Stimulated activated CD8-positive, alpha-beta memory T cell treated with anti-CD3 and anti-CD28 coated beads, Interleukin-12 subunit alpha, Interleukin-12 subunit beta, amount 100 ng/mL, for 4 hours (primary cell): ENCODE measurements around the gene TBX2.
A peak's percentile ranks its signal among the peaks of the same experiment; 100 is the strongest.

Source experiments
- DNase-seq: peaks from one replicate; pipeline ENCODE4 v3.0.0-alpha.2; 2020; ENCODE audit warnings: low read depth

The TBX2 gene

DNA sequence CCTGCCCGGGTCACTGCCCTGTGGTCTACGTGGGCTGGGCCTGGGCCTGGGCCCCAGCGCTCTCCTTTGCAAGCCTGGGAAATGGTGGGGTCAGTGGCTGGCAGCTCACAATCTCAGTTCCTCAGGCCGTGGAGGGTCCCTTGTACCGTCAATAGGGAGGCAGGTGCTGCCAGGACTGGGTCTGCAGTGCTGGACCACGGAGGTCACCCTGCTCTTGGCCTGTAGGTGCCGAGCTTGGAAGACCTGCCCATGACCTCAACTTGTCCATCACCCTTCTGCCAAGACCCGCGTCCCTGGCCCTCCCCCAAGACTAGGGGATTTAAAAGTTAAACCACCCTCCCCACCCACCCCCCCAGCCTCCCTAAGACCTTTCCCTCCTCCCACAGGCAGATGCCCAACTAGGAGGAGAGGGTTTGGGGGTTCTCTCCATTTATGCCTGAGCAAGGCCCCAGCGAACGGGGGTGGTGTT is 2.5 kb downstream of the TBX2 start:
- DNase-seq = no peak

GRCh38 chr17:61402978-61403800 is 3.5 kb downstream of the TBX2 start:
- no peak for DNase-seq

GRCh38 chr17:61403801-61404662 is 4.4 kb downstream of the TBX2 start:
- DNase-seq = no peak

DNA sequence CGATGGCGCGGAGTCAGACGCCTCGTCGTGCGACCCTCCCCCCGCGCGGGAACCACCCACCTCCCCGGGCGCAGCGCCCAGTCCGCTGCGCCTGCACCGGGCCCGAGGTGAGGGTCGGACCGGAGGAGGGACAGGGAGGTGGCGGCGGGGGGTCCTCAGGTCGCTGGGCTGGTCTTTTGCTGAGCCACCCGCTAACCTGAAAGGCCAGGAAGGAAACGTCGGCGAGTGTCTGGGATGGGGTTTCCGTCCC is 4.9 kb downstream of the TBX2 start:
- DNase-seq = no peak

- DNase-seq = no peak
These were observed 5.5 kb downstream of the TBX2 start for GRCh38 chr17:61404913-61405685.

GRCh38 chr17:61405686-61406536 is 6.3 kb downstream of the TBX2 start:
- DNase-seq = no peak

DNA sequence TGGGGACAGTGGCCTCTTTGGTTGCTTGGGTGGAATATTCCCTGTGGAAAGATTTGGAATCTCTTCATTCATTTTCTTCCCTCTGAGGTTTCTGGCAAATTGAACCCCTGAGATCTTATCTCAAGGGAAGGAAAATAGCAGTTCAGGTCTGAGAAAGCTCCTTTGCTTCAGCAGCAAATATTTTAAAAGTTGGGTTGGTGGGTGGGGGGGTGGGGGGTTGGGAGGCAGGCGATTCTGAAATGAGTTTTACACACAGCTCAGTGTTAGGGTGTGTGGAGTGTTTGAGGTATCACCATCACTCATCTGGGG is 6.8 kb downstream of the TBX2 start:
- no peak for DNase-seq

DNA sequence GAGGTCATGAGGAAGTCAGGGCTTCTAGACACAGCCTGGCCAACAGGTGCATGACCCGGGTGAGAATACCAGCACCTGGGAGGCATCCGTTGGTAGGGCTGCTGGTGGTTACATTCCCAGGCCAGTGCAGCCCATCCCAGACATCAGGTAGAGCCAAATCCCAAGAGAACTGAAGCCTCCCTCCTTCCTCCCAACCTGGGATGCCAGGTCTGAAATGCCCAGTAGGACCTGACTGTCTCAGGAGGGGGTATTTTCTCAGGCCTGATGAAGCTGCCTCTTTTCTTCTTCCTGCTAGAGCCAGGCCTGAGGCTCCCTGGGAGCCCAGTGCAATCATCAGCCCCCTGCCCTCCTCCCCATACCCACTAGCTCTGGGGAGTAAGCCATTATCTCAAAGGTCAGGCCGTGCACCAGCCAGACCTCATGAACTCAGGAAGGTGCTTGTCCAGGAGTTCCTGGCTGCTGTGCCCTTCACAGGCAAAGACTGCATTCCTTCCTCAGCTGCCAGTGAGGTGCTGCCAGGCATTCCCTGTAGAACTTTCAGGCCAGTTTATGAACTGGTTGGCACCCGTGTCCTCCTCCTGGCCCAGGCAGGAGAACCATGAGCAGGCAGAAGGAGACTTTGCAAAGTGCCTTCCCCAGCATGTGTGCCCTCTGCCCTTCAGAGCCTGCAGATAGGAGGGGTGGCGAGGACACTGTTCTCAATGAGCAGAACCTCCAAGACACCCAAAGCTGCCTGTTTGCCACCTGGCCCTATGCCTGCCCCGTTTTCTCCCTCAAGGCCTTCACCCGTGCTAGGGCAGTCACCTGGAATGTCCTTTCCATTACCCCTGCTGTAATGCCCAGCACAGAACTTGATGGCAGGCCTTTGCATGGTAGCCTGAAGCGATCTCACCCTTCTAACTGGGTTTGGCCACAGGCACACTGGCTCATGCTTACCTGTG is 7.6 kb downstream of the TBX2 start:
- DNase-seq = no peak

- no peak for DNase-seq
These were observed 8.8 kb downstream of the TBX2 start for GRCh38 chr17:61408151-61409041.

DNA sequence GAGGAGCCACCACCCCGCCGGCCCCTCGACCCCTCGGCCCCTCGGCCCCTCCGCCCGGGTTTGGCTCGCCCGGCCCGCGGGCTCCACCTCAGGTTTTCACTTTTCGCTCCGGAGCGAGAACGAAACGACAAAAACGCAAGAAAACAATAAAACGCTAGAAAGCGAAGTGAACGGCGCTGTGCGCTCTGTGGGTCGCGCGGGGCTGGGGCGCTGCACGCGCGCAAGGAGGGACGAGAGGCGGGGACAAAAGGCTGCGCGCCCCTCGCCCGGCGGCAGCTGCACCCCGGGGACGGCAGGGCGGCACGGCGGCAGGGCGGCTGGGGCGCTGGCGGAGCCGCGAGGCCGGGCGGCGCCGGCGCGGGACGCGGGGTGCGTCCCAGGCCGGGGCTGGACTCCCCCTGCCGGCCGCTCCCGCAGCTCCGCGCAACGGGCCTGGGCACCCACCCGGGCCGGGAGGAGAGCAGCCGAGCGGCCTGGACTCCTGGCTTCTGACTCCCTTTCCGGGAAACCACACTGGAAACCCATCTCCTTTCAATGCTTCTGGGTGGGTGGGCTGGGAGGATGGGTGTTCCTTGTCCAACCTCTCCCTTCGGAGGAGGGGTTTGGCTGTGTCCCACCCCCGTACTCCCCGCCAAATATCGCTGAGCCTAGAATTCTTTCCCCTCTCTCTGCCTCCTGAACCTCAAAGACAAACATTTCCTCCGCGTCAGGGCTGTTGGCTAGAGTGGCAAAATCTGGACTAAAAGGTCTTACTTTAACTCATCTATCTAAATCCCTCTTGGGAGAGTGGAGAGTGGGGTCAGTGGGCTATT is 9.9 kb downstream of the TBX2 start:
- no peak for DNase-seq

- peak; percentile 53 for DNase-seq
These were observed 10.7 kb downstream of the TBX2 start for GRCh38 chr17:61410141-61411010.

- DNase-seq = no peak
These were observed 11.3 kb downstream of the TBX2 start for GRCh38 chr17:61411011-61411260.

GRCh38 chr17:61411261-61412142 is 11.9 kb downstream of the TBX2 start:
- no peak for DNase-seq

DNA sequence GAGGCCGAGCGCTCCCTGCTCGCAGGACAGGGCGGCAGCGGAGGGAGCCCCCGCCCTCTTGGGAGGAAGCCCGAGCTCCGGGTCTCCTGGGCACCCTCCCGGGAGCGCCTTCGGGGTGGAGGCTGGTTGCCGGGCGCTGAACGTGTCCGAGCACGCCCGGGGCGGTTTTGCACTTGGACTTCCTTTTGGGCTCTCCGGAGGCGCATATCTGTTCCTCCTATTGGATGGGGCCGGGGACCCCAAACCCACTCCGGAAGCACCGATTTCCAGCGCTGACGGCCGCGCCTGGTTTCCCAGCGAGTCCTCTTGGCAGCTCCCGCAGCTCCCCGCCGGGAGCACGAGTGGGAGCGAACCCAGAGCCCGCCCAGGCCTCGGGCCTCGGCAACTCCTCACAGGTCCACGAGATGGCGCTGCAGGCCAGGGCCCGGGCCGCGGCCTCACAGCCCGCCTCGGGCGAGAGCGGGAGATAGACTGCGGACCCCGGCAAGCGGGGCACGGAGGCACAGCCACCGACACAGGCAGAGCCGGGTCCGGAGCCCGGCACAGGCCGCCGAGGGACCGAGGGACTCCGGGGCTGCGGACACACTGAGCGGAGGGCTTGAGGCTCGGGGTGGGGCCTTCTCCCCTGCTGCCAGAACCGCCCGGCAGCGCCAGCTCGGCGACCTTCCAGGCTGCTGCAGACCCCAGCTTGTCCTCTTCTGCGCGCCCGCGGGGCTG is 12.7 kb downstream of the TBX2 start:
- peak; percentile 60 for DNase-seq

GRCh38 chr17:61412860-61413660 is 13.4 kb downstream of the TBX2 start:
- no peak for DNase-seq
